ENCODE data around the gene CD55. TPM values are rescaled to one million over a fixed set of nuclear protein-coding genes. Genes with fewer than 3 reads are reported as not detected.

CD55 gene
- total RNA-seq, 4 donors from 2014 or later: 138 to 264 (median 197) TPM

DNA sequence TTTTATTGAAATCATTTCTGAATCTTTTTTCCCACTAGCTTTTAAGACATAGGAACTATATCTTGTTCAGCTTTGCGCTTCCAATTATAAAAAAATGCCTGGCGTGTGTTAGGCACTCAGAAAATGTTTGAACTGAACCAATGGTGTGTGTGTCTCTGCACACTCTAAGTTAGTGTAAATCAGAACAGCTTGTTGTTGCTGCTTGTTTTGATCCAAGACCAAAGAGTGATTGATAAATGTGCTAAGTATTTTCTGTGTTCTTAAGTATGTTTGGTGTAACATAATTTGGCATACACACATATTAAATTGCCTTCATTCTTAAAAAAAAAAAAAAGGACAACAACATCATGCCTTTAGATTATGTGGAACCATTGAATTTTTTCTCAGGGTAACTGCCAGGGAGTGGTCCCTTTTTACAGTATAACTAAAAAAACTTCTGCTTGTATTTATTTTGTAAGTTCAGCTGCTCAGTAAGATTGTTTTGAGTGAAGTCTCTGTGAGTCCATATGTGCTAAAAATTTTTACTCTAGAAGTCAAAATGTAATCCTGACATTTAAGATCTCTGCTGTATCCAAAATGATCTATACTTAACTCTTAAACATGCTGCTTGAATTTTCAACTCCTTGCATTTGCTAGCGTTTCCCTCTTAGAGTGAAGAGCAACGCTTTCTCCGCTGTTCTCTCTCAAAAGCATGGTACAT, 8.7 kb downstream of the CD55 start:
- TF ChIP-seq POLR2AphosphoS5 (IDR thresholded peaks at IDR 0.05) (no peak), EP300 (IDR thresholded peaks at IDR 0.05) (no peak)
- H3K36me3 ChIP-seq: peaks cover 68% of the 10 kb centered on the region

DNA sequence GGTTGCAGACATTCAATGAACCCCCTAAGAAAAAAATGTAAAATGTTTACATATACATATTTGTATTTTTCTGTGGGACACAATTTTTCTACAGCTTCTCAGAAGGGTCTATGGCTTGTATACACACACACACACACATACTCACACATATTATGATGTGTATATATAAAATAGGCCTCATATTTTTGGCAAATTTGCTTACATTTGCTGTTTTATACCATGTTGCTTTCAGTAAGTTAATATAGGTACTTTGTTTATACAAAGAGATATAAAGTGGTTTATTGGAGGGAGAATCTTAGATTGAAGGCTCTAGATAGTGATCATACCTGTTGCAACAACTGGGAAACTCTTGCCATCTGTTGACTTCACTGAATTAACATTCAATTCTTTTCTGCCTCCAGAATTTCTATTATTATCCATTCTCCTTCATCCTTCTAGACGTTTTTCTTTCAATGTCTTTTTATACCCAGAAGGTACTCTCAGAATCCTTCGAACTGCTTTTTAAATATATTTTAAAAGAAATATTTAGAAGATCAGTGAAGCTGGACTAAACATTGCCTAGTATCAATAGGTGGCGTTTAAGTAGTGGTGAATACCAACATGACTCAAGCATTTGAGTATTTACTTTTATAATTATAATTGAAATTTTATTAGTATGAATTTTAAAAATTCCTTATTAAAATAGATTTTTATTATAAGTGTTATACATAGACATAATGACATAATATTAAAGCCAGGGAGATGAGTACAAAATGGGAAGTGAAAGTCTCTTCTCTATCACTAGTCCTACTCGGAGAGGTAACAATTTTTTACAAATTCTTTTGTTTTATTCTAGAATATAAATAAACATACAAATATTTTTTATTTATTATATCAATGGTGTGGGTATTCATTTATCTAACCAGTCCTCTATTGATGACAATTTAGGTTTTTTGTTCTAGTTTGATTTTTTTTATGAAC, 10.2 kb downstream of the CD55 start:
- H3K36me3 ChIP-seq: peaks cover 61% of the 10 kb centered on the region
- H3K9me3 ChIP-seq: peaks cover 5% of the 10 kb centered on the region
- DNase-seq (ENCODE audit: low spot score in 2 of 2): no peak
- peaks cover 3% of the 10 kb centered on the region for H3K4me1 ChIP-seq
- no peak overlapping the region for H3K4me3 ChIP-seq
- TF ChIP-seq POLR2A (IDR thresholded peaks at IDR 0.05): no peak
- TF ChIP-seq EP300 (IDR thresholded peaks at IDR 0.05): no peak
- TF ChIP-seq, protein P1, sequence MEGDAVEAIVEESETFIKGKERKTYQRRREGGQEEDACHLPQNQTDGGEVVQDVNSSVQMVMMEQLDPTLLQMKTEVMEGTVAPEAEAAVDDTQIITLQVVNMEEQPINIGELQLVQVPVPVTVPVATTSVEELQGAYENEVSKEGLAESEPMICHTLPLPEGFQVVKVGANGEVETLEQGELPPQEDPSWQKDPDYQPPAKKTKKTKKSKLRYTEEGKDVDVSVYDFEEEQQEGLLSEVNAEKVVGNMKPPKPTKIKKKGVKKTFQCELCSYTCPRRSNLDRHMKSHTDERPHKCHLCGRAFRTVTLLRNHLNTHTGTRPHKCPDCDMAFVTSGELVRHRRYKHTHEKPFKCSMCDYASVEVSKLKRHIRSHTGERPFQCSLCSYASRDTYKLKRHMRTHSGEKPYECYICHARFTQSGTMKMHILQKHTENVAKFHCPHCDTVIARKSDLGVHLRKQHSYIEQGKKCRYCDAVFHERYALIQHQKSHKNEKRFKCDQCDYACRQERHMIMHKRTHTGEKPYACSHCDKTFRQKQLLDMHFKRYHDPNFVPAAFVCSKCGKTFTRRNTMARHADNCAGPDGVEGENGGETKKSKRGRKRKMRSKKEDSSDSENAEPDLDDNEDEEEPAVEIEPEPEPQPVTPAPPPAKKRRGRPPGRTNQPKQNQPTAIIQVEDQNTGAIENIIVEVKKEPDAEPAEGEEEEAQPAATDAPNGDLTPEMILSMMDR (IDR thresholded peaks at IDR 0.05): no peak
- no peak for TF ChIP-seq POLR2AphosphoS5 (IDR thresholded peaks at IDR 0.05)
- no peaks in the 10 kb centered on the region for H3K27me3 ChIP-seq
- 89% methylated on average over 4 of the region's 4 CpGs for WGBS
- no peak overlapping the region for H3K27ac ChIP-seq

More for the DNA sequence above, 8.7 kb downstream of the CD55 start:
- Histone ChIP-seq H3K27ac (no peak overlapping the region), H3K9me3 (peaks cover 5% of the 10 kb centered on the region), H3K27me3 (no peaks in the 10 kb centered on the region), H3K4me1 (peaks cover 6% of the 10 kb centered on the region), H3K4me3 (no peak overlapping the region)
- no peak for DNase-seq (ENCODE audit: low spot score in 2 of 2)
- WGBS: 72% methylated on average over 5 of the region's 5 CpGs

DNA sequence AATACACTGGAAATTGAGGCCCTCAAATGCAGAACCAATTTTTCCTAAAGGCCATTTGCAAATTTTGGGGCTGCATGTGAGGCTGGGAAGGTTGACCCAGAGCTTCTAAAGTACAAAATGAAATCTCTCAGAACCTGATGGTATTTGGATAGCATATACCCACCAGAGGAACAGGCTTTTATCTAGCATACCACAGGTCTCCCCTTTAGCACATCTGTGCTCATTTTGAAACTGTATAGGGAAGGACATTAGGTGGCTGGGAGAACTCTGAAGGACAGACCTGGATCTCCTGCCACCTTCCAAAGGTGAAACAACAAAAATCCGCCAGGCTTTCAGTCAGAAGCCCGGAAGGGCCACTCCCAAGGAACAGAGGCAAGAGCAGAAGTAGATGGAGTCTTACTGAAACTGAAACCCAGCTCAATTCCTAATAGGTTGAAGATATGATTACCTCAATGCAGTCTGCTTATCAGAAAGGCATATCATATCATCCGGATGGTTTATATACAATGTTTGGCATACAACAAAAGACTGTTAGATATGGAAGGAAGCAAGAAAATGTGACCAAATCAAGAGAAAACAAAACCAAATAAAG, 11.6 kb downstream of the CD55 start:
- Histone ChIP-seq H3K4me3 (no peak overlapping the region), H3K9me3 (peaks cover 5% of the 10 kb centered on the region), H3K27me3 (no peaks in the 10 kb centered on the region), H3K4me1 (peaks cover 3% of the 10 kb centered on the region), H3K36me3 (peaks cover 61% of the 10 kb centered on the region), H3K27ac (no peak overlapping the region)
- 96% methylated on average over 3 of the region's 3 CpGs for WGBS
- DNase-seq (ENCODE audit: low spot score in 2 of 2): no peak
- TF ChIP-seq POLR2A (IDR thresholded peaks at IDR 0.05) (no peak), POLR2AphosphoS5 (IDR thresholded peaks at IDR 0.05) (no peak), EP300 (IDR thresholded peaks at IDR 0.05) (no peak)
- TF ChIP-seq, protein P1 (IDR thresholded peaks at IDR 0.05): no peak

DNA sequence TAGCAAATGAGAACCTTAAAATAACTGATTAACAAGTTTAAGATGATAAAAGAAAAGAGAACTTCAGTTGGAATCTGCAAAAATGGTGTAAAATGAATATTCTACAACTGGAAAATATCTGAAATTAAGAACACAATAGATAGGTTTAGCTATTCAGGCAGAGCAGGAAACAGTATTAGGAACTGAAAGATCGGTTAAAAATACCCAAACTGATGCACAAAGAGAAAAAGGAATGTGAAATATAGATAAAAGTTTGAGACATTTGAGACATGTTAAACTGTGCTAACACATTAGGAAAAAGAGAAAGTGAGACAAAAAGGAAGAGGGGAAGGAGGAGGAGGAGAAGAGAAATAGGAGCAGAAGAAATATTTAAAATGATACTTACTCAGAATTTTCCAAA, 12.1 kb downstream of the CD55 start:
- DNase-seq (ENCODE audit: low spot score in 2 of 2): no peak
- TF ChIP-seq, protein P1 (IDR thresholded peaks at IDR 0.05): no peak
- TF ChIP-seq POLR2A (IDR thresholded peaks at IDR 0.05) (no peak), POLR2AphosphoS5 (IDR thresholded peaks at IDR 0.05) (no peak), EP300 (IDR thresholded peaks at IDR 0.05) (no peak)
- peaks cover 5% of the 10 kb centered on the region for H3K9me3 ChIP-seq
- WGBS: 77% methylated on average over 1 of the region's 1 CpG
- H3K4me3 ChIP-seq: no peak overlapping the region
- H3K36me3 ChIP-seq: peaks cover 58% of the 10 kb centered on the region
- H3K27ac ChIP-seq: no peak overlapping the region
- peaks cover 3% of the 10 kb centered on the region for H3K4me1 ChIP-seq
- H3K27me3 ChIP-seq: no peaks in the 10 kb centered on the region

DNA sequence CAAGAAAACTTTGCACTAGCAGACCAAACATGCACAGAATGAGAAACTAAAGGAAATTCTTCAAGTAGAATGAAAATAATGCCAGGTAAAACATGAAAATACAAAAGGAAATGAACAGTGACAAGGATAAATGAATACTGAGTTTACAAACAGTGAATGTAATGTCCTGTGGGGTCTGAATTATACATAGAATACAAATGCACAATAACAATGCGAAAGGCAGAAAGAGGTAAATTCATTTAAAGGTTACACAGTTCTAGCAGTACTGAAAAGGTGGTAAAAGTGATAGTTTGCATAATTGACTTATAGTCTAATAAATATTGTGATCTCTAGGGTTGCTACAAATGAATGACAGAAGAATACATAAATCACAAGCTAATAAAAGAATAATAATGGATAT, 12.9 kb downstream of the CD55 start:
- no peak overlapping the region for H3K27ac ChIP-seq
- H3K4me1 ChIP-seq: peaks cover 3% of the 10 kb centered on the region
- TF ChIP-seq POLR2A (IDR thresholded peaks at IDR 0.05) (no peak), POLR2AphosphoS5 (IDR thresholded peaks at IDR 0.05) (no peak)
- TF ChIP-seq, protein P1 (IDR thresholded peaks at IDR 0.05): no peak
- DNase-seq (ENCODE audit: low spot score in 2 of 2): no peak
- WGBS: 100% methylated on average over 1 of the region's 1 CpG
- no peaks in the 10 kb centered on the region for H3K27me3 ChIP-seq
- H3K4me3 ChIP-seq: no peak overlapping the region
- peaks cover 53% of the 10 kb centered on the region for H3K36me3 ChIP-seq
- H3K9me3 ChIP-seq: peaks cover 5% of the 10 kb centered on the region

Measured in suprapubic skin (tissue), 4 donors.